Activated naive CD4-positive, alpha-beta T cell treated with anti-CD3 and anti-CD28 coated beads, Interleukin-2, amount 50 U/mL, for 72 hours (primary cell): ENCODE results near the gene CTNNBL1. TPM values are rescaled to one million over a fixed set of nuclear protein-coding genes. Genes with fewer than 3 reads are reported as not detected.
"Not testable (repeated sequence)": the region's sequence is repeated elsewhere in the genome, so short reads cannot be mapped to it uniquely, and the experiment has no call there.

Experiments
- ATAC-seq, 2 donors: fragments of 150-1000 bp; cut with Tn5 transposase; 2 replicates each; pipeline ENCODE4 v1.10.0; 2021; ENCODE audit warnings: mild to moderate bottlenecking in 2 of 2, moderate library complexity in 2 of 2
- DNase-seq, 2 donors: peaks; one replicate each; pipeline ENCODE4 v3.0.0; 2021 to 2022; ENCODE audit warnings: low spot score in 2 of 2
- H3K27ac Mint-ChIP-seq, 2 donors: one replicate each; pipeline ENCODE4 v1.8.0; 2022; ENCODE audit warnings: mild to moderate bottlenecking in 2 of 2, mixed read lengths in 2 of 2
- H3K36me3 Mint-ChIP-seq, 2 donors: one replicate each; pipeline ENCODE4 v1.8.0; 2022; ENCODE audit warnings: mixed read lengths in 2 of 2
- H3K9me3 Mint-ChIP-seq, 2 donors: one replicate each; pipeline ENCODE4 v1.8.0; 2022; ENCODE audit warnings: mixed read lengths in 2 of 2
- total RNA-seq, 2 donors: library from RNA; stranded (reverse); gene quantifications; one replicate each; pipeline ENCODE4 v1.2.3, GENCODE V29; 2022

The CTNNBL1 gene
- total RNA-seq, 2 donors from 2014 or later = 68.9 to 79.4 TPM

DNA sequence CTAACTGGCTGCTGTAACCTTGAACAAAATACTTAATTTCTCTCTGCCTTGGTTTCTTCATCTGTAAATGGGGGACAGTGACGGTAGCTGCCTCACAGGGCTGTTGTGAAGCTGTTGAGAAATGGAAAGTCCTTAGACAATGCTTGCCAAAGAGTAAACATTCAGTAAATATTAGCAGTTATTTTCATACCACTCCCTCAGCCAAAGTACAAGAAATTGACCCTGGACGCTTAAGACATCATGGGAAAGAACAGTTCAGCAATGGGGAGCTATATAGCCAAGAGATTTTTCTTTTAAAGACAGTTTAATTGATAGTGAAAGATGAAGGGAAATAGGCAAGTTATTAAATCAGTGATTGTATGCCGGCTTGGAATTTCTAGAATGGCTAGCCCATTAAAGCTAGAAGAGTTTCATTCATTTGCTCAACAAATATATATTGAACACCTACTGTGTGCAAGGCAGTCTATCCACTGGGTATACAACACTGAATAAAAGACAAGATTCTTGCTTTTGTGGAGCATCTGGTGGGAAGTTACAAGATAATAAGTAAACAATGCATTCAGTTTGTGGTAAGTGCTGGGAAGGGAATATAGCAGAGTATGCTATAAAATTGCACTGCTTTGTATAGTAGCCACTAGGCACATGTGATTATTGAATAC is 2.0 kb downstream of the CTNNBL1 start:
- ATAC-seq = no peak
- no peaks in the 10 kb centered on the region for H3K9me3 Mint-ChIP-seq
- H3K36me3 Mint-ChIP-seq = peaks cover 0 to 10% of the 10 kb centered on the region in 2 donors
- H3K27ac Mint-ChIP-seq = no peak overlapping the region
- DNase-seq = no peak

DNA sequence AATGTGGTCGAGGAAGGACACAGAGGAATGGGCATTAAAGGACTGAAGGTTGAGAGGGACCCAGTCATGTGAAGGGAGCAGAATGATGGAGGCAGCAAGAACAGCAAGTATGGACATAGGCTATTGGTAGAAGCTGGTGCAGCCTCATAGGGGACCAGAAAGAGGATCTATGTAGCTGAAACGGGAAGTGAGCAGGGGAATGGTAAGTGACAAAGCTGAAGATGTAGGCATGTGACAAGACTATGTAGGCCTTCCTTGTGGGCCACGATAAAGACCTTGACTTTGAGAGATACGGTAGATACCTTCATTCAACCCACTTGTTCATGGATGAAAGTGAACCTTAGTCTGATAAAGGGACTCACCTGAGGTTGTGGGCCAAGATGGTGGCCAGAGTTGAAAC is 3.5 kb downstream of the CTNNBL1 start:
- no peak for ATAC-seq
- DNase-seq = no peak
- H3K27ac Mint-ChIP-seq = no peak overlapping the region

DNA sequence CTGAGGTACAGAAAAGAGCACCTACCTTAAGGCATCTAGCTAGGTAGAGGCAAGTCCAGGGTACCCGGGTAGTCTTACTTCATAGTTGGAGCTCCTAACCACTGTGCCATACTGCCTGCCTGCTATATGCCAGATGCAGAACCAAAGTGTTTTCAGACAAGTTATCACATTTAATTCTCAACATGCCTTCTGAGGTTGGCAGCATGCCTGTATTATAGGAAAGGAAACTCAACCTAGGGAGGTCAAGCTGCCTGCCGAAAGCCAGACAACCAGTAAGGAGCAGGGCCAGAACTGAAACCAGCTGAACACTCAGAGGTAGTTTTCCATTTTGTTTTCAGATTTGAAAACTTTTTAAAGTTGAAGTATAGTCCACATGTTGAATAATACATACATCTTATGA is 5.4 kb downstream of the CTNNBL1 start:
- no peak for DNase-seq
- no peak overlapping the region for H3K27ac Mint-ChIP-seq
- no peak for ATAC-seq
- peaks cover 0 to 6% of the 10 kb centered on the region in 2 donors for H3K36me3 Mint-ChIP-seq
- H3K9me3 Mint-ChIP-seq = no peaks in the 10 kb centered on the region

More for the DNA sequence above, 3.5 kb downstream of the CTNNBL1 start:
- no peaks in the 10 kb centered on the region for H3K9me3 Mint-ChIP-seq
- H3K36me3 Mint-ChIP-seq = peaks cover 0 to 10% of the 10 kb centered on the region in 2 donors

- H3K9me3 Mint-ChIP-seq = no peaks in the 10 kb centered on the region
- H3K27ac Mint-ChIP-seq = no peak overlapping the region
- no peaks in the 10 kb centered on the region for H3K36me3 Mint-ChIP-seq
- DNase-seq (no peak), ATAC-seq (no peak)
Observed at GRCh38 chr20:37700301-37700700, 6.5 kb downstream of the CTNNBL1 start.

DNA sequence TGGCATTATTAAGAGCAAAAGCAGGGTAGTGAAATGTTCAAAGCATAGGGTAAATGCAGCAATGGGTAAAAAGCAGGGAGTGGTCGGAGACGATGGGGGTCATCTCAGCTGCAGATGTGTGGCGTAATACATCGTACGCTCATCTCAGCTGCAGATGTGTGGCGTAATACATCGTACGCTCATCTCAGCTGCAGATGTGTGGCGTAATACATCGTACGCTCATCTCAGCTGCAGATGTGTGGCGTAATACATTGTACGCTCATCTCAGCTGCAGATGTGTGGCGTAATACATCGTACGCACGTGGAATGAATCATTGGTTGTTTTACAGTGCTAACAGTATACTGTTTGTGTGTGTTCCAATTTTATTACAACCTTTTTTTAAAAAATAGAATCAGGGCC is 7.8 kb downstream of the CTNNBL1 start:
- not testable (repeated sequence) for H3K27ac Mint-ChIP-seq, H3K9me3 Mint-ChIP-seq, H3K36me3 Mint-ChIP-seq, DNase-seq, ATAC-seq

- H3K9me3 Mint-ChIP-seq = no peaks in the 10 kb centered on the region
- DNase-seq (no peak), ATAC-seq (no peak)
- H3K36me3 Mint-ChIP-seq = no peaks in the 10 kb centered on the region
- no peak overlapping the region for H3K27ac Mint-ChIP-seq
Observed at GRCh38 chr20:37702403-37703034, 8.7 kb downstream of the CTNNBL1 start.

DNA sequence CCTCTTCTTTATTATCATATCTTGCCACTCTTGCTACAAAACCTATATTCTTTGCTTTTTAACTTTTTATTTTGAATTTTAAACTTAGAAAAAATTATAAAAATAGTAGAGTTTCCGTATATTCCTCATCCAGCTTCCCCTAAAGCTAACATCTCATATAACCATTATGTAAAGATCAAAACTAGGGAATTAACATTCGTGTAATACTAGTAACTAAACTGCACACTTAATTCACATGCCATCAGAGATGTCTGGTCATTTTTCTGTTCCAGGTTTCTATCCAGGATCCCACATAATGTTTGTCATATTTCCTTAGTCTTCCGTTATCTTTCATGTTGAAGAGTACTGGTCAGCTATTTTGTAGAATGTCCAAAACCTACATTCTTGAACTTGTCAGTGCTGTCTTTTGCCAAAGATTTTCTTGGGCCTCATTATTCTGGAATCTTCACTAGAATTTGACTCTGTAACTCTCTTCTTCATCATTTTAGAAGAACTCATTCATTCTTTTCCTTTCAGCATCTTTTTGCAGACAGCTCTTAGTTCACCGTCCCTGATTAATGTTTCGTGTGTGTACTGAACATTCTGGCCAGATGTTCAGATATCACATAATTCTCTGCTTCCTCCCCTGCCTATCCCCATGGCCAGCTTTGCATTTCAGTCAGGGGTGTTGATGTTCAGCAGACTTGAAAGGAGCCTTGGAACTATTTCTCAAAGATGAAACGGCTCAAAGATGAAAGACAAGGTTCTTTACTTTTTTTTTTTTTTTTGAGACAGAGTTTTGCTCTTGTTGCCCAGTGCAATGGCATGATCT is 9.4 kb downstream of the CTNNBL1 start:
- no peaks in the 10 kb centered on the region for H3K36me3 Mint-ChIP-seq
- no peak for ATAC-seq
- no peak for DNase-seq
- H3K27ac Mint-ChIP-seq = no peak overlapping the region
- no peaks in the 10 kb centered on the region for H3K9me3 Mint-ChIP-seq

DNA sequence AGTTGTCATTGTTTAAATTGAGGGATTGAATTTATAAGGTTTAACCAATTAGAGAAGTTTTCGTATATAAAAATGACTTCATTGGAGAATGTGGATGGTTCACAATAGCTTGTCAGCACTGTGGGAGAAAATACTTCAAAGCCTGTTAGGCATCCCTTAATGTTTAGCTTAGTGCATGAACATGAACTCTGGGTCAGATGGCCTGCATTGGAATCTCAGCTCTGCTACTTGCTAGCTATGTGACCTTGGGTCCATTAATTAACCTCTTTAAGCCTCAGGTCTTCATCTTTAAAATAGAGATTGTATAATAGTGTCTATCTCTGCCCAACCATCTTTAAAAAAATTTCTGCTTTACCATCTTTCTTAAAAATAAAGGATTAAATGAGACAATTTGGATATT is 11.1 kb downstream of the CTNNBL1 start:
- Mint-ChIP-seq H3K36me3 (no peaks in the 10 kb centered on the region), H3K27ac (no peak overlapping the region), H3K9me3 (no peaks in the 10 kb centered on the region)
- no peak for DNase-seq
- ATAC-seq = no peak

DNA sequence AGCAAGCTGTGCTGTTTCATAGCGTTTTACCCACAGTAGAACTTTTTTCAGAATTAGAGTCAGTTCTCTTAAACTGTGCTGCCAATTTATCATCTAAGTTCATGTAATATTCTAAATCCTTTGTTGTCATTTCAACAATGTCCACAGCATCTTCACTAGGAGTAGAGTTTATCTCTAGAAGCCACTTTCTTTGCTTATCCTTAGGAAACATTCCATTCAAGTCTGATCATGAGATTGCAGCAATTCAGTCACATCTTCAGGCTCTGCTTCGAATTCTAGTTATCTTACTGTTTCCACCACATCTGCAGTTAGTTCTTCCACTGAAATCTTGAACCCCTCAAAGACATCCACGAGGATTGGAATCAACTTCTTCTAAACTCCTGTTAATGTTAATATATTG is 12.5 kb downstream of the CTNNBL1 start:
- no peak for DNase-seq
- Mint-ChIP-seq H3K27ac (no peak overlapping the region), H3K36me3 (peaks cover 0 to under 1% of the 10 kb centered on the region in 2 donors), H3K9me3 (no peaks in the 10 kb centered on the region)
- no peak for ATAC-seq

DNA sequence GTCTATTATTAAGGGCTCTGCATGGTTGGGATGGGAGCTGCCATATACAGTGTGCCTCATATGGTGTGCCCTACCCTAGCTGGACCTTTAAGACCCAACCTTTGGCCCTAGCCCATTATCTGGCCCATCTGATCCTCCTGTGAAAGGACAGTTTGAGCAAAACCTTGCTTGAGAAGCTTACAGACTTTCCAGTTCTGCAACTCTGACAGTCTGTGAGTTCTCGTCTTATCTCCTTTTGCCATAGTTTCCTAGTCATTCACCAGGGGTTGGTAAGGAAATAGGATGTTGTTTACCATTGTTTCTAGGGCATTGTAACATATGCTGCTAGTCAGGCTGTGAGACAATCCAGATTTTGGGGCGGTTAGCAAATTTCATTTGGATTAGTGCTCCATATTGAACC is 17.2 kb downstream of the CTNNBL1 start:
- DNase-seq = no peak
- Mint-ChIP-seq H3K36me3 (peaks cover 5 to 18% of the 10 kb centered on the region in 2 donors), H3K9me3 (no peaks in the 10 kb centered on the region), H3K27ac (peak overlapping the region in 1 of 2 donors; percentile 41)
- no peak for ATAC-seq

DNA sequence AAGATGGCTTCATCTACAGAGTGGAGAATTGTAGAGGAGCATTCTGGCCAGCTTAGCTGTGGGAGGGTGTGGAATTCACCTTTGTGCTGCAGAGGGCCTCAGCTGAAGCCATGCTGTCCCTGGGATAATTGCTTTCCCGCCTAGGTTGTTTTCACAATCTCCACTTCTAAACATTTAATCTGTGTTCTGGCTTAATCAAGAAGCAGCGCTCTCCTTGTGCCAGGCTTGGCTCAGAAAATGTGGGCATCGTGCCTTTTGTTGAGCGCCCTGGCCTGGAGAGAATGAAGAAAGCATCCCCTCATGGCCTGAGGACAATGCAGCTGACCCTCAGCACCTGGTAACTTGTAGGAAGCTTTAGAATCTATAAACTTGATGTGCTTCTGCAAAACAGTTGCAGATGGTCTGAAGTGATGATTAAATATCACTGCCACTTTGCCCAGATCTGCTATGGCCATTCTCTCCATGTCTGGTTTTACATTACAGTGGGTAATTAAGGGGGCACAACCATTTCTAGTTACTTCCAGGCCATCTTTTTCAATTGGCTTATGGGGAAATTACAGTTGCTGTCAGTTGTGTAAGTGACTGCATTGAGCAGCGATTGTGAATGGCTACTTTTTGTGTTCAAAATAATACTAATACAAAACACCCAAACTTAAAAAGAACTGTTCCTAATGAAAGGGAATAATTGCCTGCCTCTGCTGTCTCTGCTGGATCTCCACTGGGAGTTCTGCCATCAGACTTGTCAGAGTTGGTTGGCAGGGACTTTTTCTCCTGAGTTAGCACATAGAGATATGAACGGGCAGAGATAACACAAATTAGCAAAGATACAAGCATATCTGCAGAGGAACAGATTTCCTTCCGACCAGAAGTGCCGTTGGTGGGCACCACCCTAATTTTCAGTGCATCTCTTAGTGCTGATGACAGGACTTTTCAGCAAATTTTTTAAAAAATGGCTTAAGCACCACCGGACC is 18.4 kb downstream of the CTNNBL1 start:
- DNase-seq (no peak), ATAC-seq (no peak)
- Mint-ChIP-seq H3K36me3 (peaks cover 5 to 23% of the 10 kb centered on the region in 2 donors), H3K9me3 (no peaks in the 10 kb centered on the region), H3K27ac (no peak overlapping the region)

DNA sequence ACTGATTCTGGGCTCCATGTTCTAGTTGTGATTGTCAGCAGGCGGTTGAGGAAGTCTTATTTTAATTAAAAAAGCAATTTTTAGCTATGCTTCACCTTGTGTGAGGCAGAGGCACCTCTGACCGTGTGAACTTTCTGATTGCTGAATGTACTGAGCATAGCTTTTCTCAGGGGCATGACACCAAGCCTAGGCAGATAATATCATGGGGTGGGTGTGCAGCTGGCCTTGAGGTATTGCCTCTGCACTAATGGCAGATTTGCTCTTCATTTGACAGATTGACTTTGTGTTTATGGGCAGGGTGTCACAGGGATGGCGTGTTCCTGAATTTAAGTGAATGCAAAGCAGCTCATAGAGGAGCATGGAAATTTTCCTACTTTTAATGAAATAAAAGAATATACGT is 19.6 kb downstream of the CTNNBL1 start:
- H3K36me3 Mint-ChIP-seq = peaks cover 5 to 23% of the 10 kb centered on the region in 2 donors
- H3K27ac Mint-ChIP-seq = no peak overlapping the region
- no peaks in the 10 kb centered on the region for H3K9me3 Mint-ChIP-seq
- ATAC-seq (no peak), DNase-seq (no peak)

GRCh38 chr20:37714978-37715672 is 21.3 kb downstream of the CTNNBL1 start:
- ATAC-seq (no peak), DNase-seq (no peak)
- no peak overlapping the region for H3K27ac Mint-ChIP-seq
- H3K9me3 Mint-ChIP-seq = peaks cover 0 to 4% of the 10 kb centered on the region in 2 donors
- peaks cover 5 to 28% of the 10 kb centered on the region in 2 donors for H3K36me3 Mint-ChIP-seq

DNA sequence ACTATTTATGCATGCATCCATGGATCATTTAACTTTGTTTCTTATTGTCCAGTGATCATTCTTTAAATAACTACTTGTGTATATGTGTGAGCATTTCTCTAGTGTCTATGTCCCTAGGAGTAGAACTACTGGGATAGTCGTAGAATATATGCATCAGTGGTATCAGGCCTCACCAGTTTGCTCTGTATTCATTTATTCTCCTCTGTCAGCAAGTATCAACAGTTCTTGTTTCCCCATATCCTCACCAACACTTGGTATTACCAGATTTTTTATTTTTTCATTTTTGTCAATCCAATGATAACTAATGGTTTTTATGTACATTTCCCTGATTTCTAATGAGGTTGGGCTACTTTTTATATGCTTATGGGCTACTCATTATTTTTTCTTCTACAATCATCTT is 27.9 kb downstream of the CTNNBL1 start:
- ATAC-seq (no peak), DNase-seq (no peak)
- H3K36me3 Mint-ChIP-seq = peaks cover 0 to 5% of the 10 kb centered on the region in 2 donors
- no peak overlapping the region for H3K27ac Mint-ChIP-seq
- H3K9me3 Mint-ChIP-seq = peaks cover 5 to 8% of the 10 kb centered on the region in 2 donors

- not testable (repeated sequence) for H3K9me3 Mint-ChIP-seq, ATAC-seq, DNase-seq, H3K27ac Mint-ChIP-seq, H3K36me3 Mint-ChIP-seq
Observed at GRCh38 chr20:37722312-37722711, 28.5 kb downstream of the CTNNBL1 start.

DNA sequence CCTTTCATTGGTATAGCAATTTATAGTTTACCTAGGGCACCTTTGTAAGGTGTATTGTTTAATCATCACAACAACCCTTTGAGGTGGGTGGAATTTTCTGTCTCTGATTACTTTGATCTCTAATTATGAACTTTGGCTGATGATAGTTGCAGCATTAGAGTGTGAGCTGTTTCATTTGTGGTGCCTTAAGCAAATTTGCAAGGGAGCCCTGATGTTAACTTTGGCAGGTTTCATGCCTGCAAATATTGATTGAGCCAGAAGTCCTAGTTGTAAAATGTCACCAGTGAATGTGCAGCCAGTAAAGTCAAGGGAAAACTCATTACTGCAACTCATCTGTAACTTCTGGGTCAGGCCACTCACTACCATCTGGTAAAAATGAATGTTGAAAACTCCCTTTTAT is 29.8 kb downstream of the CTNNBL1 start:
- H3K36me3 Mint-ChIP-seq = peaks cover 0 to 5% of the 10 kb centered on the region in 2 donors
- DNase-seq = no peak
- no peak overlapping the region for H3K27ac Mint-ChIP-seq
- ATAC-seq = no peak
- peaks cover 5 to 8% of the 10 kb centered on the region in 2 donors for H3K9me3 Mint-ChIP-seq
